ENCODE measurements around the gene ICE2.

DNA sequence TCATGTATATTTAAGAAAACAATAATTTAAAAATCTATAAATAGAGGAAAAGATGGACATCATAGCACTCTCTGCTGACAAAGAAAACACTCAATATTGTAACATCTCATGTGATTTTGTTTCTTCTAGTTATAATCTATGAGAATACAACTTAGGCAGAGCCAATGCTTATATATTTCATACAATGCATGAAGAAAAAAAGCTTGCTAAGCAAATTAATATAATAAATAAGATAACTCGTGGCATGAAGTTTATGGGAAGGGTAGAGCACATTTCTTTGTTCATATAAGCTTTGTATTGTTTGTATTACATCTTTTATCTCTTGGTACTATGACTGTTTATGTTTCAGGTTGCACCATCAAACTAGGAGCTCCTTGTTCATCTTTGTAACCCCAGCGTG, 73.5 kb downstream of the ICE2 start:
- TF ChIP-seq CTCF (IDR thresholded peaks at IDR 0.05) = no peak
- no peak for TF ChIP-seq POLR2A (IDR thresholded peaks at IDR 0.05)

Data from lower leg skin (tissue), 3 donors.